A549 (cell line): ENCODE measurements around the gene S100A1. TPM values are rescaled to one million over a fixed set of nuclear protein-coding genes. Genes with fewer than 3 reads are reported as not detected.

Experiments
- ATAC-seq, 2 experiments: fragments of 200-7000 bp in 1 of 2; fragments of >200 bp in 1 of 2; cut with Nextera tagmentation in 1 of 2; cut with Tn5 transposase in 1 of 2; 3 replicates each; pipeline versions ENCODE4 v1.8.0 to v1.9.1; 2018 to 2020; ENCODE audit warnings: mild to moderate bottlenecking in 1 of 2, moderate library complexity in 1 of 2
- CTCF ChIA-PET: fragments of 300-600 bp; sonication (Branson Sonifier 250); formaldehyde crosslinking; extraction: SDS; loops from one replicate; lab custom pipeline; 2021; ENCODE audit warnings: antibody characterized with exemption, inconsistent platforms; lab: Yijun Ruan, JAX
- POLR2A ChIA-PET: fragments of 350-600 bp; formaldehyde crosslinking; extraction: SDS; loops from one replicate; lab custom pipeline; 2021; ENCODE audit warnings: antibody characterized with exemption, inconsistent platforms; lab: Yijun Ruan, JAX
- DNase-seq, 2 experiments: peaks; one replicate each; pipeline versions ENCODE4 v3.0.0 to v3.0.0-alpha.2; 2011 to 2016; ENCODE audit warnings: low read depth in 1 of 2, low spot score in 1 of 2
- FAIRE-seq: peaks from 2 replicates; lab custom pipeline; 2011; peaks lifted over from hg19 to GRCh38; lab: Jason Lieb, UNC
- H3K27ac ChIP-seq, 2 experiments: fragments of >200 bp; sonication (Bioruptor Twin); formaldehyde crosslinking; 3 replicates each; pipeline ENCODE4 v1.5.1; 2016 to 2017
- H3K4me1 ChIP-seq: fragments of >200 bp; sonication (Bioruptor Twin); formaldehyde crosslinking; 3 replicates; pipeline ENCODE4 v1.6.1; 2016
- H3K4me2 ChIP-seq: fragments of >200 bp; sonication (Bioruptor Twin); formaldehyde crosslinking; 3 replicates; pipeline ENCODE4 v1.6.1; 2016
- H3K4me3 ChIP-seq: fragments of >200 bp; sonication (Bioruptor Twin); formaldehyde crosslinking; 3 replicates; pipeline ENCODE4 v1.5.1; 2016
- H3K9me3 ChIP-seq: fragments of >200 bp; sonication (Bioruptor Twin); formaldehyde crosslinking; 3 replicates; pipeline ENCODE4 v1.6.1; 2016
- ATOH8 ChIP-seq: fragments of 250-450 bp; sonication (Bioruptor Pico); IDR thresholded peaks from 2 replicates; pipeline ENCODE4 v1.5.0; 2020; ENCODE audit warnings: low read depth, mild to moderate bottlenecking, moderate library complexity
- CBX2 ChIP-seq: fragments of 200-600 bp; sonication (generic); IDR thresholded peaks from 2 replicates; pipeline ENCODE4 v1.6.1; 2016; ENCODE audit warnings: low read depth, mild to moderate bottlenecking, borderline replicate concordance
- CEBPB ChIP-seq, 2 experiments: fragments of >200 bp in 1 of 2; sonication (Bioruptor Twin) in 1 of 2; formaldehyde crosslinking in 1 of 2; IDR thresholded peaks; 2 replicates each; pipeline ENCODE4 v1.6.1; 2012 to 2016
- EHF ChIP-seq: fragments of 250-450 bp; sonication (Bioruptor Pico); IDR thresholded peaks from 2 replicates; pipeline ENCODE4 v1.5.0; 2020; ENCODE audit warnings: mild to moderate bottlenecking
- ELK1 ChIP-seq: fragments of 150-350 bp; IDR thresholded peaks from 2 replicates; pipeline ENCODE4 v1.6.1; 2014; ENCODE audit warnings: low read depth, mild to moderate bottlenecking, low read length
- EP300 ChIP-seq, 2 experiments: fragments of >200 bp; sonication (Bioruptor Twin); formaldehyde crosslinking; IDR thresholded peaks; 2 replicates in 1 of 2; 3 replicates in 1 of 2; pipeline ENCODE4 v1.6.1; 2016 to 2017
- ESRRA ChIP-seq: fragments of 150-350 bp; IDR thresholded peaks from 2 replicates; pipeline ENCODE4 v1.6.1; 2014; ENCODE audit warnings: mild to moderate bottlenecking, low read length, borderline replicate concordance
- GATA3 ChIP-seq: IDR thresholded peaks from 2 replicates; pipeline ENCODE4 v1.6.1; 2012; ENCODE audit warnings: borderline replicate concordance
- HDAC2 ChIP-seq: fragments of 200-600 bp; sonication (generic); IDR thresholded peaks from 2 replicates; pipeline ENCODE4 v1.6.1; 2016
- HEYL ChIP-seq: fragments of 250-450 bp; sonication (Bioruptor Pico); IDR thresholded peaks from 2 replicates; pipeline ENCODE4 v1.8.0; 2021; ENCODE audit warnings: mild to moderate bottlenecking, moderate library complexity
- HOXA7 ChIP-seq: fragments of 250-450 bp; sonication (Bioruptor Pico); IDR thresholded peaks from 2 replicates; pipeline ENCODE4 v1.5.0; 2020; ENCODE audit warnings: mild to moderate bottlenecking, moderate library complexity
- KDM5A ChIP-seq: fragments of 200-600 bp; sonication (generic); IDR thresholded peaks from 2 replicates; pipeline ENCODE4 v1.6.1; 2016; ENCODE audit warnings: antibody characterized with exemption, mild to moderate bottlenecking
- MAX ChIP-seq: IDR thresholded peaks from 2 replicates; pipeline ENCODE4 v1.6.1; 2012
- NFE2L2 ChIP-seq: fragments of 150-350 bp; conservative IDR thresholded peaks from 2 replicates; pipeline ENCODE4 v1.6.1; 2014; ENCODE audit warnings: low read length
- NPAS2 ChIP-seq: fragments of 250-450 bp; sonication (Bioruptor Pico); IDR thresholded peaks from 2 replicates; pipeline ENCODE4 v1.8.0; 2022; ENCODE audit warnings: mild to moderate bottlenecking, moderate library complexity, borderline replicate concordance
- PBX3 ChIP-seq: IDR thresholded peaks from 2 replicates; pipeline ENCODE4 v1.6.1; 2012
- POLR2A ChIP-seq: IDR thresholded peaks from 2 replicates; pipeline ENCODE4 v1.6.1; 2012; ENCODE audit warnings: mild to moderate bottlenecking, low read length
- RARB ChIP-seq: fragments of 250-450 bp; sonication (Bioruptor Pico); IDR thresholded peaks from 2 replicates; pipeline ENCODE4 v1.8.0; 2021; ENCODE audit warnings: mild to moderate bottlenecking, moderate library complexity
- RCOR1 ChIP-seq: fragments of 150-350 bp; IDR thresholded peaks from 2 replicates; pipeline ENCODE4 v1.6.1; 2014; ENCODE audit warnings: antibody characterized with exemption, low read length, low read depth
- REST ChIP-seq: fragments of 200-600 bp; sonication (generic); IDR thresholded peaks from 2 replicates; pipeline ENCODE4 v1.6.1; 2016; ENCODE audit warnings: antibody characterized with exemption, mild to moderate bottlenecking, moderate library complexity
- RNF2 ChIP-seq: fragments of 200-600 bp; sonication (generic); IDR thresholded peaks from 2 replicates; pipeline ENCODE4 v1.6.1; 2016; ENCODE audit warnings: low read depth, mild to moderate bottlenecking, antibody characterized with exemption, moderate library complexity, borderline replicate concordance
- TP53 ChIP-seq: fragments of 250-450 bp; sonication (Bioruptor Pico); IDR thresholded peaks from 2 replicates; pipeline ENCODE4 v1.5.0; 2021; ENCODE audit warnings: mild to moderate bottlenecking, moderate library complexity
- USF2 ChIP-seq: fragments of 450-650 bp; IDR thresholded peaks from 2 replicates; pipeline ENCODE4 v1.6.1; 2014; ENCODE audit warnings: antibody characterized with exemption
- ZC3H11A ChIP-seq: fragments of 450-650 bp; IDR thresholded peaks from 2 replicates; pipeline ENCODE4 v1.6.1; 2014; ENCODE audit warnings: antibody characterized with exemption, mild to moderate bottlenecking
- ZSCAN20 ChIP-seq: fragments of 250-450 bp; sonication (Bioruptor Pico); IDR thresholded peaks from 2 replicates; pipeline ENCODE4 v1.8.0; 2022; ENCODE audit warnings: mild to moderate bottlenecking, moderate library complexity
- WGBS: methylation state at CpG from one replicate; pipeline ENCODE4 v1.1.6; 2017; ENCODE audit errors: missing lambda C conversion rate; 5-methylcytosine and 5-hydroxymethylcytosine counted together
- polyA plus RNA-seq, 4 experiments: library from polyadenylated mRNA; depleted of rRNA in 3 of 4; stranded (reverse); fragments of >200 nt; fragmentation: RNase III in 1 of 4; extraction: RNeasy Plus Mini Kit Qiagen cat#74134 plus additional on column Dnase treatment in 1 of 4; gene quantifications; 2 replicates in 3 of 4; 3 replicates in 1 of 4; pipeline ENCODE4 v1.2.3, GENCODE V29; 2011 to 2017

The S100A1 gene
- polyA plus RNA-seq, 2 of the 4 experiments (the other 2 are of a cell fraction) = 0.59 to 0.97 TPM

- Histone ChIP-seq H3K4me3 (no peak overlapping the region), H3K27ac (no peak overlapping the region), H3K9me3 (no peaks in the 10 kb centered on the region), H3K4me2 (no peak overlapping the region), H3K4me1 (peaks cover 6% of the 10 kb centered on the region; the same call in 1 of the 3 replicates)
- ATAC-seq = no peak
- ChIA-PET POLR2A (interaction anchor here (1.4 kb wide), 1 partner anchor 18 kb away, joined by 6 read pairs; the partner anchor contains the start of gene CHTOP), CTCF (interaction anchor here (0.5 to 2.9 kb wide), 13 partner anchors 10 to 142 kb away, joined by 3 to 13 read pairs (median 4); no protein-coding TSS in a partner anchor)
- WGBS = 50% methylated on average over 1 of the region's 1 CpG
- DNase-seq = no peak
- no peak for FAIRE-seq
- TF ChIP-seq HOXA7 (no peak), USF2 (no peak), KDM5A (no peak), RNF2 (no peak), GATA3 (no peak), TP53 (CRISPR knock-in tag) (no peak), ESRRA (no peak), ZSCAN20 (CRISPR knock-in tag) (no peak), REST (no peak)
These were observed 23.5 kb downstream of the S100A1 start for GRCh38 chr1:153651771-153652170.

- 88% methylated on average over 3 of the region's 3 CpGs for WGBS
- Histone ChIP-seq H3K4me3 (no peak overlapping the region), H3K4me2 (no peak overlapping the region), H3K4me1 (peaks cover 8% of the 10 kb centered on the region; the same call in 1 of the 3 replicates), H3K9me3 (no peaks in the 10 kb centered on the region), H3K27ac (0 out of 6 replicates have a peak overlapping the region, but pooled peaks of 1 of the 2 experiments have one; percentile 27)
- DNase-seq = no peak
- POLR2A ChIA-PET = interaction anchor here (1.3 kb wide), 1 partner anchor 9 kb away, joined by 5 read pairs; no protein-coding TSS in a partner anchor
- no peak for ATAC-seq
- no peak for FAIRE-seq
- TF ChIP-seq PBX3 = no peak
- TF ChIP-seq ATOH8 (CRISPR knock-in tag) = no peak
- TF ChIP-seq ZC3H11A = no peak
- no peak for TF ChIP-seq CEBPB (IDR thresholded peaks at IDR 0.05)
- TF ChIP-seq ELK1 = no peak
- no peak for TF ChIP-seq HOXA7
- no peak for TF ChIP-seq CBX2
- TF ChIP-seq HDAC2 = no peak
- TF ChIP-seq NFE2L2 = no peak
- TF ChIP-seq MAX = no peak
- TF ChIP-seq HEYL (CRISPR knock-in tag) = no peak
- TF ChIP-seq GATA3 = no peak
- no peak for TF ChIP-seq RARB (CRISPR knock-in tag)
- TF ChIP-seq ESRRA = no peak
- no peak for TF ChIP-seq EHF (CRISPR knock-in tag)
- no peak for TF ChIP-seq POLR2A
- no peak for TF ChIP-seq NPAS2 (CRISPR knock-in tag)
- no peak for TF ChIP-seq RCOR1
- no peak for TF ChIP-seq TP53 (CRISPR knock-in tag)
- TF ChIP-seq EP300 (IDR thresholded peaks at IDR 0.05) = no peak
- CTCF ChIA-PET = interaction anchor here (0.8 to 2.9 kb wide), 8 partner anchors 11 to 158 kb away, joined by 3 to 13 read pairs (median 4); partner anchors contain the start of gene NPR1
These were observed 24.7 kb downstream of the S100A1 start for GRCh38 chr1:153652805-153653500.
